Measurements from ENCODE around the gene ZSCAN4. TPM values are rescaled to one million over a fixed set of nuclear protein-coding genes. Genes with fewer than 3 reads are reported as not detected.

ZSCAN4 gene
- polyA plus RNA-seq, 6 donors from 2014 or later, result not detected

- peaks cover 9 to 45% of the 10 kb centered on the region in 2 donors for H3K36me3 Mint-ChIP-seq
- H3K27ac Mint-ChIP-seq, result no peak overlapping the region
- H3K9me3 Mint-ChIP-seq, result peaks cover 8 to 27% (median 21%) of the 10 kb centered on the region in 7 donors
- peaks cover 4 to 10% (median 4%) of the 10 kb centered on the region in 3 donors for H3K4me1 Mint-ChIP-seq
- H3K27me3 Mint-ChIP-seq, result peaks cover 38 to 57% (median 53%) of the 10 kb centered on the region in 3 donors
- ATAC-seq (ENCODE audit: low read depth in 2 of 2) (no peak), DNase-seq (no peak)
- no peak overlapping the region for H3K4me3 Mint-ChIP-seq
These were observed 15.0 kb upstream of the ZSCAN4 start for GRCh38 chr19:57653689-57654088.

- Mint-ChIP-seq H3K4me3 (no peak overlapping the region), H3K4me1 (peaks cover 4 to 10% (median 4%) of the 10 kb centered on the region in 3 donors), H3K36me3 (peaks cover 9 to 45% of the 10 kb centered on the region in 2 donors), H3K27me3 (peaks cover 50 to 70% (median 68%) of the 10 kb centered on the region in 3 donors), H3K27ac (no peak overlapping the region), H3K9me3 (peaks cover 8 to 27% (median 21%) of the 10 kb centered on the region in 7 donors)
- DNase-seq, result no peak
- ATAC-seq (ENCODE audit: low read depth in 2 of 2), result no peak
These were observed 13.3 kb upstream of the ZSCAN4 start for GRCh38 chr19:57655443-57655842.

DNA sequence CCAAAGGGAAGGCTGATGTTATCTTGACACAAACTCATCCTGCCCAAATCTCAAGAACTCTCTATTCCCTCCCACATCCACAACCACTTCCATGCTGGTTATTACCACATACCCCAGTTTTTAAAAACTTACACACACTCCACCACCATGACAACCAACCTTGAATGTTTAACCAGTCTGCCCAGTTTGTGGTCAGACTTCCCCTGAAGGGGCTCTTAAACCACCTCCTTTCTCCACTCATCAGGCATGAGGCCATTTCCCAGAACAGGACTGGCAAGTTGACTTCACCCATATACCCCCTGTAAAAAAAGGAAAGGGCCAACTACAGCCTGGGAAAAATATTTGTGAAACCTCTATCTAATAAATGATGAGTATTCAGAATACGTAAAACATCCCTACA is 12.4 kb upstream of the ZSCAN4 start:
- ATAC-seq (ENCODE audit: low read depth in 2 of 2) (no peak), DNase-seq (no peak)
- no peak overlapping the region for H3K27ac Mint-ChIP-seq
- H3K9me3 Mint-ChIP-seq, result peaks cover 8 to 27% (median 21%) of the 10 kb centered on the region in 7 donors
- peaks cover 3 to 9% (median 3%) of the 10 kb centered on the region in 3 donors for H3K4me1 Mint-ChIP-seq
- peaks cover 57 to 77% (median 75%) of the 10 kb centered on the region in 3 donors for H3K27me3 Mint-ChIP-seq
- no peak overlapping the region for H3K4me3 Mint-ChIP-seq
- peaks cover 9 to 44% of the 10 kb centered on the region in 2 donors for H3K36me3 Mint-ChIP-seq

GRCh38 chr19:57664269-57665127 is 4.2 kb upstream of the ZSCAN4 start:
- H3K27ac Mint-ChIP-seq, result no peak overlapping the region

DNA sequence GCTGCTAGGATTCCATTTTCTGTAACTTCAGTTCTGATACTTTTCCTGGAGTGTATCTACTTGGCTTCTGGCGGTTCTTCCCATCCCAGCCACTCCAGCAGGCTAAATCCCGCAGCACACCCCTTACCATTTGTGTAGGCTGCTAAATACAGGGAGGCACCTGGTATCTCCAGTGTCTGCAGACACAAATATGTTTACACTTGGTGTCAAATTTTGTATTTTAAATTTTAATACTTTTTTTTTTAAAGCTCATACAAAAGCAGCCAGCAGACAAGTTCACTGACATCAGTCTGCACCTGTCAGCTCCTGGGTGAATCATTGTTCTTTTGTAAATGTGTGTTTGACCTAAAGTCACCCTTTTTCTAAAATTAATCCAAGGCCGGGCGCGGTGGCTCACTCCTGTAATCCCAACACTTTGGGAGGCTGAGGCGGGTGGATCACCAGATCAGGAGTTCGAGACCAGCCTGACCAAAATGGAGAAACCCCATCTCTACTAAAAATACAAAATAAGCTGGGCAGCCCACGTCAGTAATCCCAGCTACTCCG is 3.4 kb upstream of the ZSCAN4 start:
- H3K27me3 Mint-ChIP-seq, result peaks cover 30 to 64% (median 41%) of the 10 kb centered on the region in 3 donors
- no peak overlapping the region for H3K27ac Mint-ChIP-seq
- H3K4me1 Mint-ChIP-seq, result peaks cover 5 to 12% (median 6%) of the 10 kb centered on the region in 3 donors
- H3K36me3 Mint-ChIP-seq, result no peaks in the 10 kb centered on the region
- no peak for DNase-seq
- H3K4me3 Mint-ChIP-seq, result peak overlapping the region; percentile 42 to 87 (median 78)
- peaks cover 0 to 2% (median 0%) of the 10 kb centered on the region in 7 donors for H3K9me3 Mint-ChIP-seq
- no peak for ATAC-seq (ENCODE audit: low read depth in 2 of 2)

More at GRCh38 chr19:57664269-57665127, 4.2 kb upstream of the ZSCAN4 start:
- H3K4me1 Mint-ChIP-seq, result peaks cover 5 to 12% (median 6%) of the 10 kb centered on the region in 3 donors
- H3K9me3 Mint-ChIP-seq, result peaks cover 0 to 2% (median 0%) of the 10 kb centered on the region in 7 donors
- H3K36me3 Mint-ChIP-seq, result no peaks in the 10 kb centered on the region
- peak overlapping the region; percentile 61 to 95 (median 86) for H3K4me3 Mint-ChIP-seq
- peaks cover 39 to 70% (median 46%) of the 10 kb centered on the region in 3 donors for H3K27me3 Mint-ChIP-seq
- DNase-seq (peak; percentile 11), ATAC-seq (ENCODE audit: low read depth in 2 of 2) (peak; percentile 69 to 73)

DNA sequence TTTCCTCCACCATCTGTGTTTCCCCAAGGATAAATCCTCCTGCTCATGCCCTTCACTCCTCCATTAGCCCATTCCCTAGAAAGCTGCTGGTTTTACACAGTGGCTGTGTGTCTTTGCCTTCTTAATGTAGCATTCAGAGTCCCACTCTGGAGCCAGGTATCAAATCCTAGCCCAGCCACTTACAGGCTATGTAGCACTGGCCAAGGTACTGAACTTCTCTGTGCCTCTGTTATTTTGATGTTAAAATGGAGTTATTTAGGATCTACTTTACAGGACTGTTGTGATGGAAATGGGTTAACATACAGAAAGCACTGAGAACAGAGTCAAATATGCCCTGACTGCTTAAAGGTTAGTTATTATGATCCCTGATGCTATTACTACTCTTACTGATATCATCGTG is 1.5 kb upstream of the ZSCAN4 start:
- ATAC-seq (ENCODE audit: low read depth in 2 of 2) (no peak), DNase-seq (no peak)
- peaks cover 0 to 2% (median 0%) of the 10 kb centered on the region in 7 donors for H3K9me3 Mint-ChIP-seq
- no peaks in the 10 kb centered on the region for H3K36me3 Mint-ChIP-seq
- H3K4me1 Mint-ChIP-seq, result peaks cover 5 to 12% (median 6%) of the 10 kb centered on the region in 3 donors
- no peak overlapping the region for H3K4me3 Mint-ChIP-seq
- no peak overlapping the region for H3K27ac Mint-ChIP-seq
- H3K27me3 Mint-ChIP-seq, result peaks cover 27 to 62% (median 41%) of the 10 kb centered on the region in 3 donors

DNA sequence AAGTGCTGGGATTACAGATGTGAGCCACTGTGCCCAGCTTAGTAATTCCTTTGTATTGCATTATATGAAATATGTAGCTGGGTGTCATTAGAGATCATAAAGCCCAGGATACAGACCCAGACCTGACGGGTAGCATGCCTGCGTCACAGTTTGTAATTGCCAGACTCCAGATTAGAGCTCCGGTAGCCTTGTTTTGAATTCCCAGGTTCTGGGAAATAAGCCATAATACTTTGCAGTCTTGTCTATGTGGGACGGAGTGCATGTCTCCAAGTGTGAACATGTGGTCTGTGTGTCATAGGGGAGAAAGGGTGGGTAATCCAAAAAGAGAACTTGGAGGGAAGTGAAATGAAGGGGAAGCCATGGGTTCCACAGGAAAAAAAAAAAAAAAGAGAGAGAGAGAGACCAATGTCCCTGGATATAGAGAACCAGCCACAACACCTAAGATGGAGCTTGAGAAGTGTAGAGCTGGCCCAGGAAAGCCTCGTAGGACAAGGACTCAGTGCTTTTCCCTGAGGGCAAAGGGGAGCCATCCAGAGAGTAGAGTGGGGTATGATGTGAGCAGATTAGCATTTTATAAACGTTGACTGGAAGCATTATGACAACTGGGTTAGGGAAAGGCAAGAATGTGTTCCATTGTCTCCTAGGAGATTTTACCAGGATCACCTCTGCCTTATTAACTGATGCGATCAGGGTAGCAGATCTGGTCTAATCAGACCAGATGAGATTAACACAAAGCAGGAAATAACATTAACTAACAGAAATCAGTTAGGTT is 2.6 kb downstream of the ZSCAN4 start:
- DNase-seq (no peak), ATAC-seq (ENCODE audit: low read depth in 2 of 2) (no peak)
- peaks cover 10 to 34% (median 33%) of the 10 kb centered on the region in 3 donors for H3K27me3 Mint-ChIP-seq
- H3K4me3 Mint-ChIP-seq, result no peak overlapping the region
- H3K4me1 Mint-ChIP-seq, result no peaks in the 10 kb centered on the region
- peaks cover 0 to 5% (median 1%) of the 10 kb centered on the region in 7 donors for H3K9me3 Mint-ChIP-seq
- no peak overlapping the region for H3K27ac Mint-ChIP-seq
- no peaks in the 10 kb centered on the region for H3K36me3 Mint-ChIP-seq

DNA sequence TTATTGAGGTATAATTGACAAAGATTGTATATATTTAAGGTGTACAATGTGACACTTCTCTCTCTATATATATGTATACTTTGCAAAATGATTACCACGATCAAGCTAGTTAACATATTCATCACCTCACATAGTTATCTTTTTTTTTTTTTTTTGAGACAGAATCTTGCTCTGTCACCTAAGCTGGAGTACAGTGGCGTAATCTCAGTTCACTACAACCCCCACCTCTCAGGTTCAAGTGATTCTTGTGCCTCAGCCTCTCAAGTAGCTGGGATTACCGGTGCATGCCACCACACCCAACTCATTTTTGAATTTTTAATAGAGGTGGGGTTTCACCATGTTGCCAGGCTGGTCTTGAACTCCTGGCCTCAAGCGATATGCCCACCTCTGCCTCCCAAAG is 3.7 kb downstream of the ZSCAN4 start:
- DNase-seq (no peak), ATAC-seq (ENCODE audit: low read depth in 2 of 2) (no peak)
- Mint-ChIP-seq H3K9me3 (peaks cover 0 to 5% (median 2%) of the 10 kb centered on the region in 7 donors), H3K4me1 (no peaks in the 10 kb centered on the region), H3K27me3 (peaks cover 17 to 28% (median 27%) of the 10 kb centered on the region in 3 donors), H3K4me3 (no peak overlapping the region), H3K36me3 (no peaks in the 10 kb centered on the region), H3K27ac (no peak overlapping the region)

- Mint-ChIP-seq H3K4me3 (peak overlapping the region in 1 of 8 donors; percentile 57), H3K36me3 (no peaks in the 10 kb centered on the region), H3K4me1 (no peaks in the 10 kb centered on the region), H3K9me3 (peaks cover 0 to 5% (median 2%) of the 10 kb centered on the region in 7 donors), H3K27ac (no peak overlapping the region), H3K27me3 (peaks cover 13 to 27% (median 15%) of the 10 kb centered on the region in 3 donors)
- DNase-seq (no peak), ATAC-seq (ENCODE audit: low read depth in 2 of 2) (no peak)
These were observed 7.1 kb downstream of the ZSCAN4 start for GRCh38 chr19:57675881-57676280.

GRCh38 chr19:57682226-57682766 is 13.6 kb downstream of the ZSCAN4 start:
- Mint-ChIP-seq H3K27ac (peak overlapping the region; percentile 27 to 99 (median 95)), H3K4me1 (peaks cover 32 to 49% (median 46%) of the 10 kb centered on the region in 3 donors), H3K27me3 (peaks cover 0 to 8% (median 0%) of the 10 kb centered on the region in 3 donors), H3K4me3 (peak overlapping the region; percentile 92 to 100 (median 98)), H3K36me3 (peaks cover 47 to 60% of the 10 kb centered on the region in 2 donors), H3K9me3 (peaks cover 24 to 48% (median 36%) of the 10 kb centered on the region in 7 donors)
- no peak for ATAC-seq (ENCODE audit: low read depth in 2 of 2)
- no peak for DNase-seq

GRCh38 chr19:57686727-57687126 is 18.0 kb downstream of the ZSCAN4 start:
- H3K4me3 Mint-ChIP-seq, result no peak overlapping the region

GRCh38 chr19:57687363-57688010 is 18.8 kb downstream of the ZSCAN4 start:
- Mint-ChIP-seq H3K27ac (no peak overlapping the region), H3K36me3 (peaks cover 56 to 57% of the 10 kb centered on the region in 2 donors), H3K4me1 (peaks cover 20 to 37% (median 35%) of the 10 kb centered on the region in 3 donors), H3K4me3 (no peak overlapping the region), H3K27me3 (no peaks in the 10 kb centered on the region), H3K9me3 (peaks cover 26 to 62% (median 58%) of the 10 kb centered on the region in 7 donors)
- DNase-seq, result no peak
- no peak for ATAC-seq (ENCODE audit: low read depth in 2 of 2)

More at GRCh38 chr19:57686727-57687126, 18.0 kb downstream of the ZSCAN4 start:
- H3K9me3 Mint-ChIP-seq, result peaks cover 26 to 65% (median 58%) of the 10 kb centered on the region in 7 donors
- no peak overlapping the region for H3K27ac Mint-ChIP-seq
- DNase-seq, result no peak
- peaks cover 27 to 45% (median 42%) of the 10 kb centered on the region in 3 donors for H3K4me1 Mint-ChIP-seq
- H3K36me3 Mint-ChIP-seq, result peaks cover 59 to 63% of the 10 kb centered on the region in 2 donors
- ATAC-seq (ENCODE audit: low read depth in 2 of 2), result no peak
- no peaks in the 10 kb centered on the region for H3K27me3 Mint-ChIP-seq
